IMR-90 (cell line): ENCODE results near the gene LMTK2. TPM values are rescaled to one million over a fixed set of nuclear protein-coding genes. Genes with fewer than 3 reads are reported as not detected.

Source experiments
- ATAC-seq: fragments of 200-7000 bp; cut with Tn5 transposase; 2 replicates; pipeline ENCODE4 v1.9.1; 2020; ENCODE audit warnings: low read depth, mild to moderate bottlenecking, moderate library complexity
- BruUV-seq: library from RNA; stranded (reverse); fragments of 400-500 nt; replicated peaks from 2 replicates; lab custom pipeline; 2021; lab: Mats Ljungman, UMichigan
- CTCF ChIA-PET: fragments of 300-600 bp; formaldehyde crosslinking; extraction: SDS; loops from one replicate; lab custom pipeline; 2021; ENCODE audit warnings: antibody characterized with exemption; lab: Yijun Ruan, JAX
- POLR2A ChIA-PET: fragments of 300-600 bp; sonication (Branson Sonifier 250); formaldehyde crosslinking; loops from one replicate; lab custom pipeline; 2022; ENCODE audit warnings: antibody characterized with exemption; ENCODE audit not compliant: unreplicated experiment; lab: Charles Lee
- DNase-seq: peaks from one replicate; pipeline ENCODE4 v3.0.0; 2013
- H2AFZ ChIP-seq: replicated peaks from 2 replicates; pipeline ENCODE3; 2013; ENCODE audit warnings: low read length, mild to moderate bottlenecking; ENCODE audit not compliant: poor library complexity
- H2AK5ac ChIP-seq: 2 replicates; pipeline ENCODE4 v1.6.1; 2013; ENCODE audit warnings: low read depth, low read length, inconsistent platforms
- H2AK9ac ChIP-seq: replicated peaks from 2 replicates; pipeline ENCODE3; 2013; ENCODE audit warnings: mild to moderate bottlenecking, low read depth, low read length, moderate library complexity; ENCODE audit not compliant: poor library complexity
- H2BK120ac ChIP-seq: 2 replicates; pipeline ENCODE4 v1.6.1; 2013; ENCODE audit warnings: low read depth, low read length, inconsistent platforms
- H2BK15ac ChIP-seq: 3 replicates; pipeline ENCODE4 v1.6.1; 2013; ENCODE audit warnings: low read depth, low read length, inconsistent platforms
- H2BK20ac ChIP-seq: 2 replicates; pipeline ENCODE4 v1.6.1; 2013; ENCODE audit warnings: low read depth, mild to moderate bottlenecking, inconsistent platforms, low read length, moderate library complexity
- H2BK5ac ChIP-seq: 2 replicates; pipeline ENCODE4 v1.6.1; 2013; ENCODE audit warnings: mild to moderate bottlenecking, low read depth, low read length, inconsistent platforms; ENCODE audit not compliant: poor library complexity, severe bottlenecking
- H3K14ac ChIP-seq: replicated peaks from 2 replicates; pipeline ENCODE4 v1.6.1; 2013; ENCODE audit warnings: low read depth, low read length, inconsistent platforms
- H3K18ac ChIP-seq: 2 replicates; pipeline ENCODE4 v1.6.1; 2013; ENCODE audit warnings: low read depth, low read length, control low read depth
- H3K23ac ChIP-seq: 2 replicates; pipeline ENCODE4 v1.6.1; 2013; ENCODE audit warnings: low read depth, low read length, inconsistent platforms
- H3K27ac ChIP-seq: 2 replicates; pipeline ENCODE4 v1.5.1; 2013; ENCODE audit warnings: mild to moderate bottlenecking, control low read depth, low read length; ENCODE audit not compliant: insufficient read depth
- H3K27me3 ChIP-seq: 2 replicates; pipeline ENCODE4 v1.6.1; 2013; ENCODE audit warnings: low read length; ENCODE audit not compliant: control insufficient read depth, insufficient read depth
- H3K36me3 ChIP-seq: 2 replicates; pipeline ENCODE4 v1.6.1; 2013; ENCODE audit warnings: low read length, mixed read lengths; ENCODE audit not compliant: control insufficient read depth, insufficient read depth
- H3K4ac ChIP-seq: 2 replicates; pipeline ENCODE4 v1.6.1; 2013; ENCODE audit warnings: low read depth, low read length, inconsistent platforms
- H3K4me1 ChIP-seq: 2 replicates; pipeline ENCODE4 v1.6.1; 2013; ENCODE audit warnings: low read length, mixed read lengths; ENCODE audit not compliant: control insufficient read depth, insufficient read depth
- H3K4me2 ChIP-seq: 2 replicates; pipeline ENCODE4 v1.6.1; 2013; ENCODE audit warnings: low read depth, mild to moderate bottlenecking, control low read depth, low read length, moderate library complexity
- H3K4me3 ChIP-seq: 2 replicates; pipeline ENCODE4 v1.5.1; 2013; ENCODE audit warnings: low read depth, mild to moderate bottlenecking, control low read depth, low read length, moderate library complexity; ENCODE audit not compliant: insufficient read depth
- H3K56ac ChIP-seq: 2 replicates; pipeline ENCODE4 v1.6.1; 2013; ENCODE audit warnings: low read length, inconsistent platforms; ENCODE audit not compliant: insufficient read depth; ENCODE audit errors: extremely low read depth
- H3K79me1 ChIP-seq, 2 experiments: 2 replicates each; pipeline ENCODE4 v1.6.1; 2013; ENCODE audit warnings: low read length in 2 of 2, inconsistent platforms in 1 of 2, low read depth in 1 of 2
- H3K9ac ChIP-seq: 2 replicates; pipeline ENCODE4 v1.6.1; 2013; ENCODE audit warnings: low read depth, low read length, control low read depth
- H3K9me1 ChIP-seq: 2 replicates; pipeline ENCODE4 v1.6.1; 2013; ENCODE audit warnings: low read length, inconsistent platforms; ENCODE audit not compliant: insufficient read depth
- H3K9me3 ChIP-seq: 2 replicates; pipeline ENCODE4 v1.6.1; 2013; ENCODE audit warnings: low read length; ENCODE audit not compliant: control insufficient read depth, insufficient read depth
- H4K20me1 ChIP-seq: 2 replicates; pipeline ENCODE4 v1.6.1; 2013; ENCODE audit warnings: low read length, inconsistent platforms; ENCODE audit not compliant: insufficient read depth
- H4K5ac ChIP-seq: 2 replicates; pipeline ENCODE4 v1.6.1; 2013; ENCODE audit warnings: mild to moderate bottlenecking, low read depth, low read length, control low read depth
- H4K8ac ChIP-seq, 2 experiments: 2 replicates each; pipeline ENCODE4 v1.6.1; 2013; ENCODE audit warnings: low read depth in 2 of 2, low read length in 2 of 2, control low read depth in 1 of 2, inconsistent platforms in 1 of 2
- H4K91ac ChIP-seq: 2 replicates; pipeline ENCODE4 v1.6.1; 2013; ENCODE audit warnings: low read depth, low read length, inconsistent platforms; ENCODE audit not compliant: insufficient read depth
- BHLHE40 ChIP-seq: fragments of 150-350 bp; IDR thresholded peaks from 2 replicates; pipeline ENCODE4 v1.6.1; 2016; ENCODE audit warnings: mild to moderate bottlenecking, low read depth, low read length
- CEBPB ChIP-seq: IDR thresholded peaks from 2 replicates; pipeline ENCODE4 v1.6.1; 2012; ENCODE audit warnings: low read depth, low read length, improper control_type of control experiment
- CHD1 ChIP-seq: IDR thresholded peaks from 2 replicates; pipeline ENCODE4 v1.6.1; 2012; ENCODE audit warnings: low read depth, low read length, improper control_type of control experiment
- FOS ChIP-seq: fragments of 150-350 bp; IDR thresholded peaks from 2 replicates; pipeline ENCODE4 v1.6.1; 2016; ENCODE audit warnings: low read depth, low read length
- MAFK ChIP-seq: IDR thresholded peaks from 2 replicates; pipeline ENCODE4 v1.6.1; 2012; ENCODE audit warnings: low read depth, low read length, improper control_type of control experiment
- MAZ ChIP-seq: IDR thresholded peaks from 2 replicates; pipeline ENCODE4 v1.6.1; 2012; ENCODE audit warnings: low read depth, mild to moderate bottlenecking, low read length, improper control_type of control experiment, moderate library complexity, borderline replicate concordance
- MXI1 ChIP-seq: IDR thresholded peaks from 2 replicates; pipeline ENCODE4 v1.6.1; 2012; ENCODE audit warnings: low read depth, mild to moderate bottlenecking, low read length, moderate library complexity, borderline replicate concordance
- NFE2L2 ChIP-seq: fragments of 150-350 bp; IDR thresholded peaks from 2 replicates; pipeline ENCODE4 v1.6.1; 2016; ENCODE audit warnings: low read depth, mild to moderate bottlenecking, low read length
- POLR2A ChIP-seq: IDR thresholded peaks from 2 replicates; pipeline ENCODE4 v1.6.1; 2012; ENCODE audit warnings: mild to moderate bottlenecking, low read depth, low read length
- RAD21 ChIP-seq: IDR thresholded peaks from 2 replicates; pipeline ENCODE4 v1.6.1; 2012; ENCODE audit warnings: low read length, improper control_type of control experiment
- RCOR1 ChIP-seq: IDR thresholded peaks from 2 replicates; pipeline ENCODE4 v1.6.1; 2012; ENCODE audit warnings: mild to moderate bottlenecking, low read length, improper control_type of control experiment; ENCODE audit not compliant: insufficient replicate concordance
- RFX5 ChIP-seq: IDR thresholded peaks from 2 replicates; pipeline ENCODE4 v1.8.0; 2012; ENCODE audit warnings: low read depth, mild to moderate bottlenecking, low read length, moderate library complexity
- SMC3 ChIP-seq: fragments of 150-350 bp; IDR thresholded peaks from 2 replicates; pipeline ENCODE4 v1.6.1; 2016; ENCODE audit warnings: low read depth, mild to moderate bottlenecking, antibody characterized with exemption, low read length, moderate library complexity
- USF2 ChIP-seq: fragments of 150-350 bp; IDR thresholded peaks from 2 replicates; pipeline ENCODE4 v1.6.1; 2017; ENCODE audit warnings: mild to moderate bottlenecking, antibody characterized with exemption, low read length, low read depth
- WGBS, 2 experiments: methylation state at CpG; one replicate each; pipeline versions ENCODE4 v1.1.5 to v1.1.7; 2013; ENCODE audit warnings: missing lambda C conversion rate in 2 of 2; ENCODE audit not compliant: insufficient read length in 1 of 2; ENCODE audit errors: extremely low coverage in 2 of 2; 5-methylcytosine and 5-hydroxymethylcytosine counted together
- dilution Hi-C: fragments of 300-500 bp; cut with HindIII; formaldehyde crosslinking; loops from one replicate; pipeline ENCODE4 v1.14.3; 2018; ENCODE audit warnings: low sequenced_read_pairs; ENCODE audit not compliant: unreplicated experiment
- in situ Hi-C: fragments of 300-500 bp; cut with MboI; formaldehyde crosslinking; loops from 3 replicates; pipeline ENCODE4 v1.14.3; 2019; ENCODE audit warnings: low sequenced_read_pairs, inconsistent platforms, mixed read lengths
- intact Hi-C: fragments of 100-400 bp; cut with micrococcal nuclease; formaldehyde crosslinking; loops from 2 replicates; pipeline ENCODE4 v1.10.0; 2022
- polyA plus RNA-seq, 3 experiments: library from polyadenylated mRNA; depleted of rRNA; stranded (reverse); fragments of >200 nt; gene quantifications; 2 replicates each; pipeline ENCODE4 v1.2.3, GENCODE V29; 2012; ENCODE audit warnings: low replicate concordance in 1 of 3
- total RNA-seq: library from RNA; depleted of rRNA; stranded (reverse); fragments of >200 nt; gene quantifications from 2 replicates; pipeline ENCODE4 v1.2.3, GENCODE V29; 2012
- TF ChIP-seq, protein P1 (sequence below): conservative IDR thresholded peaks from 2 replicates; pipeline ENCODE4 v1.5.1; 2012; ENCODE audit warnings: mild to moderate bottlenecking, low read depth, low read length, improper control_type of control experiment
- TF ChIP-seq, protein P2 (sequence below): fragments of 150-350 bp; IDR thresholded peaks from 2 replicates; pipeline ENCODE4 v1.6.1; 2016; ENCODE audit warnings: low read depth, mild to moderate bottlenecking, low read length, moderate library complexity, borderline replicate concordance

The LMTK2 gene
- total and polyA plus RNA-seq, 2 of the 4 experiments (the other 2 are of a cell fraction), result 4.4 to 5.0 TPM

DNA sequence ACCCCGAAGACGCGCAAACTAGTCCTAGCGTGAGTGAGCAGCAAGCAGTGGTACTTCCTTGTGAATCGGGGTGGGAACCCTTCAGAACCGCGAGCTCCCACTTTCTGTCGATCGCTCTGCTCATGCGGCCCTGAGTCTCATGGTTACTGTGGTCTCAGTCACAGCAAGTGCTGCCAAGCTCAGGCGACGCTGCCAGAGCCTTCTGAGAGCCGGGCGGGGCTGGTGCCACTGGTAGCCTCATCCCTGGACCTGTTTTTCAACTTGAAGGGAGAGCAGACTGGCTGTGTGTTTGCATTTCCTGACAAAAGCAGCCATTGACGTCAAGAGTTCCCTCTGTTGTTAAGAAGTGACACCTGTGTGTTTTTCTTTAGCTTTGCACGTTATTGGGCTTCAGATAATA is 71.7 kb downstream of the LMTK2 start:
- Histone ChIP-seq H3K9me3 (no peaks in the 10 kb centered on the region), H3K9ac (no peak overlapping the region), H4K91ac (no peak overlapping the region), H3K4me3 (no peak overlapping the region), H4K20me1 (no peaks in the 10 kb centered on the region), H3K9me1 (peaks cover 6% of the 10 kb centered on the region; the same call in 1 of the 2 replicates), H3K4me2 (no peak overlapping the region), H2BK20ac (no peak overlapping the region), H3K23ac (no peak overlapping the region), H3K4ac (no peak overlapping the region), H3K27me3 (no peaks in the 10 kb centered on the region), H2AK5ac (no peak overlapping the region), H3K14ac (no peak overlapping the region), H3K27ac (no peak overlapping the region), H3K79me1 (no peaks in the 10 kb centered on the region), H2AFZ (no peak overlapping the region), H2BK120ac (no peak overlapping the region), H2BK15ac (no peak overlapping the region), H3K56ac (no peak overlapping the region), H3K18ac (no peak overlapping the region), H4K8ac (no peak overlapping the region), H3K36me3 (peaks cover 7% of the 10 kb centered on the region; the same call in 1 of the 2 replicates), H4K5ac (no peak overlapping the region), H2BK5ac (no peak overlapping the region), H2AK9ac (no peak overlapping the region), H3K4me1 (no peaks in the 10 kb centered on the region; the same call in 1 of the 2 replicates)
- ATAC-seq, result no peak
- no TSS peak for BruUV-seq
- dilution Hi-C loops, result no loop called here
- 97% methylated on average over 7 of the region's 16 CpGs; no CpG with 5 or more reads in 1 of the 2 experiments for WGBS, 2 experiments
- POLR2A ChIA-PET, result no interaction called here
- in situ Hi-C loops, result no loop called here
- no peak for TF ChIP-seq MAFK
- TF ChIP-seq CEBPB, result no peak
- TF ChIP-seq RAD21, result no peak
- no peak for TF ChIP-seq SMC3
- no peak for TF ChIP-seq RFX5
- no peak for TF ChIP-seq NFE2L2
- TF ChIP-seq RCOR1, result no peak
- TF ChIP-seq, protein P1, sequence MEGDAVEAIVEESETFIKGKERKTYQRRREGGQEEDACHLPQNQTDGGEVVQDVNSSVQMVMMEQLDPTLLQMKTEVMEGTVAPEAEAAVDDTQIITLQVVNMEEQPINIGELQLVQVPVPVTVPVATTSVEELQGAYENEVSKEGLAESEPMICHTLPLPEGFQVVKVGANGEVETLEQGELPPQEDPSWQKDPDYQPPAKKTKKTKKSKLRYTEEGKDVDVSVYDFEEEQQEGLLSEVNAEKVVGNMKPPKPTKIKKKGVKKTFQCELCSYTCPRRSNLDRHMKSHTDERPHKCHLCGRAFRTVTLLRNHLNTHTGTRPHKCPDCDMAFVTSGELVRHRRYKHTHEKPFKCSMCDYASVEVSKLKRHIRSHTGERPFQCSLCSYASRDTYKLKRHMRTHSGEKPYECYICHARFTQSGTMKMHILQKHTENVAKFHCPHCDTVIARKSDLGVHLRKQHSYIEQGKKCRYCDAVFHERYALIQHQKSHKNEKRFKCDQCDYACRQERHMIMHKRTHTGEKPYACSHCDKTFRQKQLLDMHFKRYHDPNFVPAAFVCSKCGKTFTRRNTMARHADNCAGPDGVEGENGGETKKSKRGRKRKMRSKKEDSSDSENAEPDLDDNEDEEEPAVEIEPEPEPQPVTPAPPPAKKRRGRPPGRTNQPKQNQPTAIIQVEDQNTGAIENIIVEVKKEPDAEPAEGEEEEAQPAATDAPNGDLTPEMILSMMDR, result no peak
- no peak for TF ChIP-seq FOS
- no peak for TF ChIP-seq MXI1
- no peak for TF ChIP-seq POLR2A
- no peak for TF ChIP-seq MAZ
- no peak for TF ChIP-seq CHD1
- no peak for TF ChIP-seq BHLHE40
- TF ChIP-seq, protein P2, sequence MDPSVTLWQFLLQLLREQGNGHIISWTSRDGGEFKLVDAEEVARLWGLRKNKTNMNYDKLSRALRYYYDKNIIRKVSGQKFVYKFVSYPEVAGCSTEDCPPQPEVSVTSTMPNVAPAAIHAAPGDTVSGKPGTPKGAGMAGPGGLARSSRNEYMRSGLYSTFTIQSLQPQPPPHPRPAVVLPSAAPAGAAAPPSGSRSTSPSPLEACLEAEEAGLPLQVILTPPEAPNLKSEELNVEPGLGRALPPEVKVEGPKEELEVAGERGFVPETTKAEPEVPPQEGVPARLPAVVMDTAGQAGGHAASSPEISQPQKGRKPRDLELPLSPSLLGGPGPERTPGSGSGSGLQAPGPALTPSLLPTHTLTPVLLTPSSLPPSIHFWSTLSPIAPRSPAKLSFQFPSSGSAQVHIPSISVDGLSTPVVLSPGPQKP, result no peak
- TF ChIP-seq USF2, result no peak
- DNase-seq, result no peak
- CTCF ChIA-PET, result interaction anchor here (1.9 kb wide), 1 partner anchor 9 kb away, joined by 4 read pairs; no protein-coding TSS in a partner anchor
- intact Hi-C loops, result no loop called here
